Caco-2 (cell line): ENCODE measurements around the gene KLK2. TPM values are rescaled to one million over a fixed set of nuclear protein-coding genes. Genes with fewer than 3 reads are reported as not detected.

Experiments
- BruUV-seq: library from RNA; stranded (reverse); fragments of 400-500 nt; replicated peaks from 2 replicates; lab custom pipeline; 2021; lab: Mats Ljungman, UMichigan
- CTCF ChIA-PET: fragments of 300-600 bp; sonication (Branson Sonifier 250); formaldehyde crosslinking; loops from one replicate; lab custom pipeline; 2022; ENCODE audit warnings: antibody characterized with exemption; lab: Charles Lee
- POLR2A ChIA-PET: fragments of 300-600 bp; sonication (Branson Sonifier 250); formaldehyde crosslinking; loops from one replicate; lab custom pipeline; 2022; ENCODE audit warnings: antibody characterized with exemption; lab: Charles Lee
- DNase-seq, 2 experiments: peaks; one replicate each; pipeline versions ENCODE4 v3.0.0 to v3.0.0-alpha.2; 2020 to 2022
- H3K27me3 ChIP-seq: replicated peaks from 2 replicates; pipeline ENCODE4 v1.6.0; 2011; ENCODE audit warnings: low read length; ENCODE audit not compliant: control insufficient read depth, insufficient read depth
- H3K36me3 ChIP-seq: 2 replicates; pipeline ENCODE4 v1.5.1; 2011; ENCODE audit warnings: low read length; ENCODE audit not compliant: control insufficient read depth, insufficient read depth
- H3K4me1 ChIP-seq: fragments of 250-450 bp; sonication (Bioruptor Pico); 2 replicates; pipeline ENCODE4 v1.5.1; 2020; ENCODE audit warnings: mild to moderate bottlenecking
- H3K4me3 ChIP-seq: 2 replicates; pipeline ENCODE4 v1.5.1; 2011; ENCODE audit warnings: low read depth, mild to moderate bottlenecking, control low read depth, low read length
- H3K9me3 ChIP-seq: fragments of 250-450 bp; sonication (Bioruptor Pico); 2 replicates; pipeline ENCODE4 v1.5.1; 2020; ENCODE audit warnings: mild to moderate bottlenecking, moderate library complexity
- H3K27ac Mint-ChIP-seq: one replicate; pipeline ENCODE4 v1.8.0; 2022; ENCODE audit warnings: mixed read lengths; ENCODE audit not compliant: unreplicated experiment
- H3K27me3 Mint-ChIP-seq: one replicate; pipeline ENCODE4 v1.8.0; 2022; ENCODE audit warnings: mixed read lengths; ENCODE audit not compliant: insufficient read depth, unreplicated experiment
- H3K36me3 Mint-ChIP-seq: one replicate; pipeline ENCODE4 v1.8.0; 2022; ENCODE audit warnings: mild to moderate bottlenecking, mixed read lengths; ENCODE audit not compliant: insufficient read depth, unreplicated experiment
- H3K4me1 Mint-ChIP-seq: one replicate; pipeline ENCODE4 v1.8.0; 2022; ENCODE audit warnings: low read depth, mixed read lengths; ENCODE audit not compliant: unreplicated experiment
- H3K4me3 Mint-ChIP-seq: one replicate; pipeline ENCODE4 v1.8.0; 2022; ENCODE audit warnings: mild to moderate bottlenecking, moderate library complexity, mixed read lengths; ENCODE audit not compliant: unreplicated experiment
- H3K9me3 Mint-ChIP-seq: one replicate; pipeline ENCODE4 v1.8.0; 2022; ENCODE audit warnings: mixed read lengths; ENCODE audit not compliant: unreplicated experiment
- intact Hi-C: fragments of 100-400 bp; cut with micrococcal nuclease; formaldehyde crosslinking; loops from one replicate; pipeline ENCODE4 v1.10.0; 2022; ENCODE audit not compliant: unreplicated experiment
- total RNA-seq: library from RNA; stranded (reverse); gene quantifications from 2 replicates; pipeline ENCODE4 v1.2.3, GENCODE V29; 2022
- TF ChIP-seq, protein P1 (sequence below), 2 experiments: fragments of 200-600 bp in 1 of 2; IDR thresholded peaks; 1 replicate in 1 of 2; 2 replicates in 1 of 2; pipeline versions ENCODE4 v1.5.1 to v1.8.0; 2011 to 2022; ENCODE audit warnings: antibody characterized with exemption in 1 of 2, control low read depth in 1 of 2, inconsistent platforms in 1 of 2, low read depth in 1 of 2, low read length in 1 of 2, mild to moderate bottlenecking in 1 of 2, moderate library complexity in 1 of 2; ENCODE audit not compliant: insufficient read depth in 1 of 2, severe bottlenecking in 1 of 2, unreplicated experiment in 1 of 2

Gene KLK2
- total RNA-seq, 1 experiment from 2014 or later = not detected

- intact Hi-C loops = no loop called here
- H3K4me3 ChIP-seq = no peak overlapping the region
- no peaks in the 10 kb centered on the region for H3K36me3 ChIP-seq
- H3K4me1 ChIP-seq = no peaks in the 10 kb centered on the region
- Mint-ChIP-seq H3K9me3 (no peaks in the 10 kb centered on the region), H3K4me1 (no peaks in the 10 kb centered on the region), H3K27ac (no peak overlapping the region), H3K4me3 (no peak overlapping the region), H3K27me3 (peaks cover 19% of the 10 kb centered on the region), H3K36me3 (peaks cover 16% of the 10 kb centered on the region)
- DNase-seq = no peak
- no peaks in the 10 kb centered on the region for H3K9me3 ChIP-seq
- no TSS peak for BruUV-seq
- TF ChIP-seq, protein P1, sequence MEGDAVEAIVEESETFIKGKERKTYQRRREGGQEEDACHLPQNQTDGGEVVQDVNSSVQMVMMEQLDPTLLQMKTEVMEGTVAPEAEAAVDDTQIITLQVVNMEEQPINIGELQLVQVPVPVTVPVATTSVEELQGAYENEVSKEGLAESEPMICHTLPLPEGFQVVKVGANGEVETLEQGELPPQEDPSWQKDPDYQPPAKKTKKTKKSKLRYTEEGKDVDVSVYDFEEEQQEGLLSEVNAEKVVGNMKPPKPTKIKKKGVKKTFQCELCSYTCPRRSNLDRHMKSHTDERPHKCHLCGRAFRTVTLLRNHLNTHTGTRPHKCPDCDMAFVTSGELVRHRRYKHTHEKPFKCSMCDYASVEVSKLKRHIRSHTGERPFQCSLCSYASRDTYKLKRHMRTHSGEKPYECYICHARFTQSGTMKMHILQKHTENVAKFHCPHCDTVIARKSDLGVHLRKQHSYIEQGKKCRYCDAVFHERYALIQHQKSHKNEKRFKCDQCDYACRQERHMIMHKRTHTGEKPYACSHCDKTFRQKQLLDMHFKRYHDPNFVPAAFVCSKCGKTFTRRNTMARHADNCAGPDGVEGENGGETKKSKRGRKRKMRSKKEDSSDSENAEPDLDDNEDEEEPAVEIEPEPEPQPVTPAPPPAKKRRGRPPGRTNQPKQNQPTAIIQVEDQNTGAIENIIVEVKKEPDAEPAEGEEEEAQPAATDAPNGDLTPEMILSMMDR (IDR thresholded peaks at IDR 0.05; ENCODE audit: insufficient read depth in 1 of 2, low read depth in 1 of 2, low read length in 1 of 2, severe bottlenecking in 1 of 2, unreplicated experiment in 1 of 2) = no peak
- H3K27me3 ChIP-seq = no peaks in the 10 kb centered on the region
- ChIA-PET POLR2A (no interaction called here), CTCF (no interaction called here)
Observed at GRCh38 chr19:50829801-50830200, 43.4 kb upstream of the KLK2 start.

DNA sequence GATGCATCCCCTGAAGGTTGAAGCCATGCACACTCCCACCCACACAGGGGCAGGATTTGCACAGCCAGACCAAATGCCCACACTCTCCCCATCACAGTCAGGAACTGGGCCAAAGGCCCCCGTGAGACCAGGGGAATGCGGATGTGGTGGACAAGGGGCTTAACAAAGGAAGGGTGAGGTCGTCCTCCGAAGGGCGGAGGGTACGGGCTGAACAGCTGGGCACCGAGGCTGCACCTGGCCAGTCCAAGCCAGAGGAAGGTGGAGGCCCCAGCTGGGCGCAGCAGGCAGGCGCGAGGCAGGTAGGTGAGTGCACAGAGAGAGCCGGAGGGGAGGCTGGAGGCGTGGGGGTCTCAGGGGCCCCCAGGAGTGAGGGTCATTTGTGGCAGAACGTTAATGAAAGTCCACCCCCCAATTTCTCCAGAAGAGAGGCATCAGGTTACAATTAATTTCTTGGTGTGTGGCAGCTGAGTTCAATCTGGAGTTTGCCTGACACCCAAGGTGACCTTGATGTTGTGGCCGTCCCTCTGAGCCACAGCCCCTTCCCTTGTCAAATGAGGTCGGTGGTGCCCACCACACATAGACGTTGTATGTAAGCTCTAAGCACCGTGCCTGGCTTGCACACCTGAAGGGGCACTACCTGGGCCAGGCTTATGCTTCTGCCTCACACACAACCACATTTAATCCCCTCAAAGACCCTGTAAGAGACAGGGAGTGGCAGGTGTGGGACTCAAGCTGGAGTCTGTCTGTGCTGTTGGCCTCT is 42.8 kb upstream of the KLK2 start:
- no peak overlapping the region for H3K4me3 Mint-ChIP-seq
- DNase-seq = no peak

DNA sequence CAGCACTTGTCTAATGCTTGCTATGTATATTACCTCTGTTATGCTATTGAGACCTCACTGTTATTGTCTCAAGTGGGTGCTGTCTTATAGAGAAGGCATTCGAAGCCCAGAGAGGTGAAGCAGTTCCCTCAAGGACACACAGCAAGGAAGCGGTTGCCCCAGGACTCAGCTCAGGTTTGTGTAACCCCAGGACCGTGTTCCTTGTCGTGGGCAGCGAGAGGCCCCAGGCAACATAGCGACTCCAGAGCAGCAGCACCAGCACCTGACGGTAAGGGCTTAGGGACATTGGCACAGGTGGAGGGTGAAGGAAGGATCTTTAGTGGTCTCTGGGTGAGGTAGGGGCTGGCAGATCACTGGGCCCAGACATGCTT is 42.2 kb upstream of the KLK2 start:
- ChIA-PET POLR2A (no interaction called here), CTCF (no interaction called here)
- intact Hi-C loops = no loop called here
- H3K9me3 Mint-ChIP-seq = no peaks in the 10 kb centered on the region
- Histone ChIP-seq H3K4me1 (no peaks in the 10 kb centered on the region), H3K9me3 (no peaks in the 10 kb centered on the region), H3K4me3 (no peak overlapping the region), H3K27me3 (no peaks in the 10 kb centered on the region), H3K36me3 (no peaks in the 10 kb centered on the region)
- H3K4me1 Mint-ChIP-seq = peaks cover under 1% of the 10 kb centered on the region
- no TSS peak for BruUV-seq
- no peak for DNase-seq
- H3K4me3 Mint-ChIP-seq = no peak overlapping the region
- H3K27me3 Mint-ChIP-seq = peaks cover 19% of the 10 kb centered on the region
- TF ChIP-seq, protein P1 (IDR thresholded peaks at IDR 0.05; ENCODE audit: insufficient read depth in 1 of 2, low read depth in 1 of 2, low read length in 1 of 2, severe bottlenecking in 1 of 2, unreplicated experiment in 1 of 2) = no peak
- H3K27ac Mint-ChIP-seq = no peak overlapping the region
- H3K36me3 Mint-ChIP-seq = peaks cover 17% of the 10 kb centered on the region

More for the DNA sequence above, 42.8 kb upstream of the KLK2 start:
- Histone ChIP-seq H3K9me3 (no peaks in the 10 kb centered on the region), H3K27me3 (no peaks in the 10 kb centered on the region), H3K4me1 (no peaks in the 10 kb centered on the region), H3K36me3 (no peaks in the 10 kb centered on the region), H3K4me3 (no peak overlapping the region)
- Mint-ChIP-seq H3K4me1 (no peaks in the 10 kb centered on the region), H3K36me3 (peaks cover 16% of the 10 kb centered on the region), H3K27me3 (peaks cover 19% of the 10 kb centered on the region), H3K27ac (no peak overlapping the region), H3K9me3 (no peaks in the 10 kb centered on the region)
- CTCF ChIA-PET = no interaction called here
- POLR2A ChIA-PET = no interaction called here
- intact Hi-C loops = no loop called here
- TF ChIP-seq, protein P1 (IDR thresholded peaks at IDR 0.05; ENCODE audit: insufficient read depth in 1 of 2, low read depth in 1 of 2, low read length in 1 of 2, severe bottlenecking in 1 of 2, unreplicated experiment in 1 of 2) = no peak
- BruUV-seq = no TSS peak
